PC-3 (cell line): Measurements from ENCODE around the gene GCDH.

Experiments used
- CTCF ChIP-seq: fragments of 300-600 bp; sonication (generic); conservative IDR thresholded peaks from 2 replicates; pipeline ENCODE4 v1.5.1; 2017; ENCODE audit warnings: antibody characterized with exemption, low read depth, mild to moderate bottlenecking, low read length
- EZH2 ChIP-seq: fragments of 300-600 bp; sonication (generic); IDR thresholded peaks from one replicate; pipeline ENCODE4 v1.6.1; 2017; ENCODE audit warnings: antibody characterized with exemption, mild to moderate bottlenecking, low read length; ENCODE audit not compliant: unreplicated experiment
- EZH2phosphoT487 ChIP-seq: fragments of 300-600 bp; sonication (generic); IDR thresholded peaks from 2 replicates; pipeline ENCODE4 v1.6.1; 2018; ENCODE audit warnings: mild to moderate bottlenecking, antibody characterized with exemption, low read length, borderline replicate concordance

GRCh38 chr19:12865746-12866415, 25.1 kb upstream of the GCDH start:
- TF ChIP-seq EZH2phosphoT487 (no peak), CTCF (no peak), EZH2 (no peak)
